ENCODE data around the gene C3orf20.

DNA sequence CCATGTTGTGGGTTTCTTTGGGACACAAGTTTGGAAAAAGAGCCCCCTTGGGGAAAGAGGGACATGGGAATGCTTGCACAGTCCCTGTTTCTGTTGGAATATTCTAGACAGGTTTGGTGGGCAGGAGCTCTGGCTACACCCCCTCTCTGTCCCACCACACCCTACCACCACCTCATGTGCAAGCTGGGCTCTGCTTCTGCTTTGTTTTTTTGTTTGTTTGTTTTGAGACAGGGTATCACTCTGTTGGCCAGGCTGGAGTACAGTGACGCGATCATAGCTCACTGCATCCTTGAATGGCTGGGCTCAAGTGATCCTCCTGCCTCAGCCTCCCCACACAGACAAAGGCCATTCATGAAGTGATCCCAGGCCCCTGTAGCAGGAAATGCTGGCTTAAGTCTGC lies 86.9 kb downstream of the C3orf20 start:
- TF ChIP-seq ZFP30 (CRISPR knock-in tag; IDR thresholded peaks at IDR 0.05) (no peak), RARB (CRISPR knock-in tag; IDR thresholded peaks at IDR 0.05) (no peak), ESRRG (CRISPR knock-in tag; IDR thresholded peaks at IDR 0.05) (no peak), ZNF565 (CRISPR knock-in tag; conservative IDR thresholded peaks at IDR 0.05; ENCODE audit: low read depth) (no peak), CSDC2 (CRISPR knock-in tag; IDR thresholded peaks at IDR 0.05) (no peak), ZNF70 (CRISPR knock-in tag; IDR thresholded peaks at IDR 0.05) (no peak), OSR1 (CRISPR knock-in tag; IDR thresholded peaks at IDR 0.05) (no peak)
- TF ChIP-seq, protein P1, sequence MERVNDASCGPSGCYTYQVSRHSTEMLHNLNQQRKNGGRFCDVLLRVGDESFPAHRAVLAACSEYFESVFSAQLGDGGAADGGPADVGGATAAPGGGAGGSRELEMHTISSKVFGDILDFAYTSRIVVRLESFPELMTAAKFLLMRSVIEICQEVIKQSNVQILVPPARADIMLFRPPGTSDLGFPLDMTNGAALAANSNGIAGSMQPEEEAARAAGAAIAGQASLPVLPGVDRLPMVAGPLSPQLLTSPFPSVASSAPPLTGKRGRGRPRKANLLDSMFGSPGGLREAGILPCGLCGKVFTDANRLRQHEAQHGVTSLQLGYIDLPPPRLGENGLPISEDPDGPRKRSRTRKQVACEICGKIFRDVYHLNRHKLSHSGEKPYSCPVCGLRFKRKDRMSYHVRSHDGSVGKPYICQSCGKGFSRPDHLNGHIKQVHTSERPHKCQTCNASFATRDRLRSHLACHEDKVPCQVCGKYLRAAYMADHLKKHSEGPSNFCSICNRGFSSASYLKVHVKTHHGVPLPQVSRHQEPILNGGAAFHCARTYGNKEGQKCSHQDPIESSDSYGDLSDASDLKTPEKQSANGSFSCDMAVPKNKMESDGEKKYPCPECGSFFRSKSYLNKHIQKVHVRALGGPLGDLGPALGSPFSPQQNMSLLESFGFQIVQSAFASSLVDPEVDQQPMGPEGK (CRISPR knock-in tag; IDR thresholded peaks at IDR 0.05; ENCODE audit: borderline replicate concordance) = no peak
- TF ChIP-seq, protein P2, sequence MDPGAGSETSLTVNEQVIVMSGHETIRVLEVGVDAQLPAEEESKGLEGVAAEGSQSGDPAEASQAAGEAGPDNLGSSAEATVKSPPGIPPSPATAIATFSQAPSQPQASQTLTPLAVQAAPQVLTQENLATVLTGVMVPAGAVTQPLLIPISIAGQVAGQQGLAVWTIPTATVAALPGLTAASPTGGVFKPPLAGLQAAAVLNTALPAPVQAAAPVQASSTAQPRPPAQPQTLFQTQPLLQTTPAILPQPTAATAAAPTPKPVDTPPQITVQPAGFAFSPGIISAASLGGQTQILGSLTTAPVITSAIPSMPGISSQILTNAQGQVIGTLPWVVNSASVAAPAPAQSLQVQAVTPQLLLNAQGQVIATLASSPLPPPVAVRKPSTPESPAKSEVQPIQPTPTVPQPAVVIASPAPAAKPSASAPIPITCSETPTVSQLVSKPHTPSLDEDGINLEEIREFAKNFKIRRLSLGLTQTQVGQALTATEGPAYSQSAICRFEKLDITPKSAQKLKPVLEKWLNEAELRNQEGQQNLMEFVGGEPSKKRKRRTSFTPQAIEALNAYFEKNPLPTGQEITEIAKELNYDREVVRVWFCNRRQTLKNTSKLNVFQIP (CRISPR knock-in tag; IDR thresholded peaks at IDR 0.05; ENCODE audit: borderline replicate concordance, low read depth) = no peak
